GM19438 (cell line): Measurements from ENCODE around the gene FBXL7.

Experiments
- ATAC-seq: cut with Tn5 transposase; IDR thresholded peaks from one replicate; pipeline ENCODE4 v1.9.1; 2021; ENCODE audit warnings: low read depth; ENCODE audit not compliant: unreplicated experiment

The FBXL7 gene

GRCh38 chr5:15694696-15695214 is 194.8 kb downstream of the FBXL7 start:
- no peak for ATAC-seq

DNA sequence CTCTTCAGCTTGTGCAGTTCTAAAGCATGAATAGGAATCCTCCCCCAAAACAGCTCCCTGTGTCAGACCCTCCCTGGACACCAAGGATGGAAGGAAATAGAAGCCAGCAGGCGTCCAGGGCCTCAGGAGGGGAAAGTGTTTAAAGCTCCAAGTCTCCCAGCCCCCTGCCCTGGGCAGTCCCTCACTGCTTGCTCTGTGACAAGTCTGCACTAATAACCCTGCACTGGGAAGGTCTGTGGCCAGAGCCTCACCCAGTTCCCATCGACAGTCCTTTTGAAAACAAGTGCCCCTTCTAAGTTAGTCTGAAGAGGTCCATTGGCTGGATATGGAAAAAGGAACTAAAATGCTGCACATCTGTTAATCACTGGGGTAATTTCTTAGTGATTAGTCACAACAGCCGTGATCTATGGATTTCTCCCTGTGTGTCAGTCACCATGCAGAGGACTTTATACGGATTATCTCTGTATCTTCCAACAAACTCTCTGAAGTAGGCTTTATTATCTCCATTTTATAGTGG is 195.3 kb downstream of the FBXL7 start:
- ATAC-seq: no peak

DNA sequence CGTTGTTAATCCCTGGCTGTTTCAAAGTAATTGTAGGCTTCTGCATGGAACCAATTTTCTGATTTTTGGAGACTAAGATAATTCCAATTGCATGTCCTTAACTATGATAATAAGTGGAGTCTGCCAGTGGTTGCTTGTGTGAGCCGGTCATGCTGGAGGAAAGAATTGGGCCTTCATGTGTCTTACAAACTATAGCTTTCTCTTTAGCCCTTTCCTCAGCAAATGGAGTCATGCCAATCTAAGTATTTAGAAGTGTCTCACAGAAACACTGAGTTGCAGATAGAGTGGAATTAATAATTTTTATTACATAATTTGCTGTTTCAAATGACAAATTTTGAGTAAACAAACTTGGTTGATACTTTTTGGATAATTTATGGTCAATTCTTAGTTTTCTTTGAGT is 200.4 kb downstream of the FBXL7 start:
- no peak for ATAC-seq

DNA sequence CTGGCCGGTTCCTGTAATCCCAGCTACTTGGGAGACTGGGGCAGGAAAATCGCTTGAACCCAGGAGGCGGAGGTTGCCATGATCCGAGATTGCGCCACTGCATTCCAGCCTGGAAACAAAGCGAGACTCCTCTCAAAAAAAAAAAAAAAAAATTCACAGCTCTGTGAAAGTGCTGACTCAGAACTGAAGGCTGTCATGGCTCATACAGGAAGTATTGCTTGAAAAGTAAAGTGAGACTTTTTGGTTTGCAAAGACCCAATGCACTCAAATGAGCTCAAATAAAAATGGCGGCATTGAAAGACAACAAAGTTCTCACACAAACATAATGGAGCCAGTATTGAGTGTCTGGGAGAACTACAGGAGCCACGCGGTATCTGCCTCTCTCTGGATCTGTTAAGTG is 202.1 kb downstream of the FBXL7 start:
- no peak for ATAC-seq

GRCh38 chr5:15703901-15704300 is 203.9 kb downstream of the FBXL7 start:
- ATAC-seq: no peak

DNA sequence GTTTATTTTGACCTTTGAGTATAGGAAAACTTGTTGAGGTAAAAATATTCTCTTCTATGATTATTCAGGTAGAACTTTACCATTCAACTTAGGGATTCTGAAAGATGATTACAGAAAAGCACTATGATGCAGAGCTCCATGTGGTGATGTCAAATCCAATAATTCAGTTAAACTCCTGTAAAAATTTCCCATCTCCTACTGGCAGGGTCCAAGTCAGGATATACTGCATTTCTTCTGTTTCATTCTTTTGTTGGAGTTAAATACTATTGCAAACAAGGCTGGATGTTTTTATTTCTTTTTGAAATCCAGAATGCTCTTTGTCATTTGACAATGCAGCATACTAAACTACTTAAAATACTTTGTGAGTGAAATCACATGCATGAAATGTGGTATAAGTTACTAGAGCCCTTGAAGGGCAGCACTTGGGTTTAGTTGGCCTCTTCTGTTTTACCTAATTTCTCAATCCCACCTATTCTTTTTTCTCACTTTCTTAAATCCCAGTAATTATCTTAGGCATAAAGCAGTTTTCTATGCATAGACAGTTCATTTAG is 204.5 kb downstream of the FBXL7 start:
- ATAC-seq: no peak

DNA sequence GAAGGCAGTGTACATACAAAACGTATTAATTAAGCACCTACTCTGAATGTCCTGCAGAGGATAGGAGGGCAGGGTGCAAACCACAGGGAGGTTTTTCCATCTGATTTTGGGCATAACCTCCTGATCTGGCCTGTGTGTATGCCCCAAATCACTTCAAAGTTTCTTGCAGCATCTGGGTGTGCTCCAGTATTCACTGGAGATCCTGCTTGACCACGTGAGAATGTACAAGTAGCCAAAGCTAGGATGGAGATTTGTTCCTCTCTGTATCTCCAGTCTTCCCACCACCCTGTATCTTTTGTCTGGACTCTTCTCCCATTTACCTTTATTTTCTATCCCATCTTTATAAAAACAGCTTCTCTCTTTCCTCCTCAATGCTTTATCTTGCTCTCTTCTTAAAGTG is 207.7 kb downstream of the FBXL7 start:
- no peak for ATAC-seq

DNA sequence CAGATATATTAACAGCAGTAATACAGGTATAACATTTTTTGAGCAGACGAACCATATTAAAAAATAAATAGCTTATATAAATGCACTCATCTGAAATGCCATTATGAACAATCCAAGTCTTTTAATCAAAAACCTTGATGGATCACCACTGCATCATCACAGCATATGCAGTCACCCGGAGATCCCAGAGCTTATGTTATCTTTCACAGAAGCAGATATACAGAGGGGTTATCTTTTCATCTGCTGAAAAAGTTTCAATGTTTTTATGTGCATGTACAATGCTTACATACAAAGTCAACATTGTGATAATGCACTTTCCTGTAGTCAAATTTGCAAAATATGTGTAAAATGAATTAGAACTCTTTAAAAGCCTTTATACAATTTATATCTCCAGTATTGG is 211.9 kb downstream of the FBXL7 start:
- no peak for ATAC-seq

GRCh38 chr5:15715535-15715934 is 215.6 kb downstream of the FBXL7 start:
- no peak for ATAC-seq

DNA sequence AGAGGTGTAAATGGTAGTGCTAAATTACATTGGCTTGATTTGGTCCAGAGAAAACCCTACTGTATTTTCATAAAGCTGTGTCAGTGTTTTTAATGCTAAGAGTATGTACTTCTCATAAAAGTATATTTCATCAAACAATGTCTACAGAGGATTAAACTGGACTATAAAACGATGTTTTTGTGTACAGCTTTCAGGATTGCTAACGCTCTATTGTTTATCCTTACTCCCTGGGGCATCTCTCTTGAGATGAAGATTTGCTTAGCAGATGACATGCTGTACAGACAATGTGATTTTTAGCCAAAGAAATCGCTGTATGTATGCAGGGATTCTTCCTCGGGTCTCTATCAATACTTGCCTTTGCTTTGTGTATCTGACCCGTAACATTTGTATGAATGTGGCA is 216.0 kb downstream of the FBXL7 start:
- ATAC-seq: no peak

DNA sequence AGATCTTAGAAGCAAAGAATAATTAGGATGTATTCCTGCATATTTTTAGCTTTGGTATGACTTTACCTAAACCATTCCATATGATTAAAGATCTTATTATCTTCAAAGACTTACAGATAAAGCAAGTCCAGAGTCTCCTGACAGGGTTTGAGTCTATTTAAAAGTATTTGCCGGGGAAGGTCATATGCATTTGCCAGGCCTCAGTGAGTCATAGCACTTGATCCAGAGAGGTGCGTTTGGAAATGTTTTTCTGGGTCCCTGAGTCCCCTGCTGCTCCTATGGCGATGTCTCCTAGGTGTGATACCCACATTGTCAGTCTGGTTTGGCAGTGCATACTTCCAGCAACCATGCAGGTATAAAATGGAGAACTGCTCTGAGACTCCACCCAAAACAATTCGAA is 217.0 kb downstream of the FBXL7 start:
- ATAC-seq: no peak

DNA sequence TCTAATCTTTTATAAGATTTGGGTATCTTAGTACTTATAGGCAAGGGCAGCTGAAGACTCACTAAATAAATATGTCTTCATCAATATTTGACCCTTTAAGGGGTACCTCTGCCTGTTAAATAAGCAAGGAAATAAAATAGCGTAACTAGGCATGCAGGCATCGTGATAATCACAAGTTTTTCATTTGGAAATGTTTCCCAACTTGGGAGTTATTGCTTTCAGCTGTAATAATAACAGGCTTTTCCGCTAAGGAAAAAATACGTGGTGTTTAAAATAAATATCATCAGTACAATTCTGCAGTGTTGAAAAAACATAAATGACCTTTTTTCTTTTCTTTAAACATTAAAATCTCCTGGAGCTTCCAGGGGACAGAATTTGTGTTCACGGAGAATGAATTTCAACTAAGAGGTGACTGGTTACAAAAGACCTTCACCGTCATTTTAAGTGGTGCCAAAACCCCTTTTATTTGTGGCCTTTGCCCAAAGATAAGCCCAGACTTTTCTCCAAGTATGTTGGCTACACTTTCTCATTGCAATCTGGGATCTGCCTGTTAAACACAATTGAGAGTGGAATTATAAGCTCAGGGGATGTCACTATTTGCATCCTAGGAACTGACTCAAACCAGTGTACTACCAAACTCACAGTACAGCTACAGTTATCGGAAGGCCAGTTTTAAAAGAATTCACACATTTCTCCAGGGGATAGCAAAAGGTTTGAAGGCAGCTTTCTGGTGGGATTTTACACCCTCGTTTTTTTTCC is 218.6 kb downstream of the FBXL7 start:
- no peak for ATAC-seq

DNA sequence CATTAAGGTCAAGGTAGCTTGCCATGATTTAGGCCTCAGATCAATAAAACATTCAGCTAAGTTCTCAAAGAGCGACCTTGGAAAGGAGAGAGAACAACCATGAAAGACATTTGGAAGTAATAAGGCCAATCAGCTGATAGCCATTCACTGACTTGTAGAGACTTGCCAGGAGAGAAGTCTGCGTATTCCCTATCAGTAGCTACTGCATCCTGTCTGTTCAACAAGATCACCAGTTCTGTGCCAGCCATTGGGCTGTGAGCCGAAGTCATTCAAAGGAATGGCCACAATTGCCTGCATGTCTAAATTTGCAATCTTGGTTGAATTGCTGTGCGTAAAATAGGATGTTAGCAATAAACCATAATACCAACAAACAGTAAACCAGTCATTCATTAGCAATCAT is 219.8 kb downstream of the FBXL7 start:
- ATAC-seq: no peak

DNA sequence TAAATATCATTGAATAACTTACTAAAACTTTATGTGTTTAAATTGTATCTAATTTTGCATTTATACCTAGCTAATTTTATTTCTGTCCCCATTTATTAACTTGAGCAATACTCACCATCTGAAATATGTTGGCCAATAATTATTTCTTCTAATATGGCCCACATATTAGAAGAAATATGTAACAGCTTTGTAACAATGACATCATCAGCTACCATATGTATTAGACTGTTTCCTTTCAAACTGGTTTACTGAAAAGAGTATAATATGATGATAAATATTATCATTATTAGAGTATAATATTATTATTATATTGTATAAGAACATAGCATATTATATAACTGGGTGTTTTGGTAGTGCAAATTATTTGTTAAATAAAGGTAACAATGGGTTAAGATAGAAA is 220.5 kb downstream of the FBXL7 start:
- ATAC-seq: no peak

DNA sequence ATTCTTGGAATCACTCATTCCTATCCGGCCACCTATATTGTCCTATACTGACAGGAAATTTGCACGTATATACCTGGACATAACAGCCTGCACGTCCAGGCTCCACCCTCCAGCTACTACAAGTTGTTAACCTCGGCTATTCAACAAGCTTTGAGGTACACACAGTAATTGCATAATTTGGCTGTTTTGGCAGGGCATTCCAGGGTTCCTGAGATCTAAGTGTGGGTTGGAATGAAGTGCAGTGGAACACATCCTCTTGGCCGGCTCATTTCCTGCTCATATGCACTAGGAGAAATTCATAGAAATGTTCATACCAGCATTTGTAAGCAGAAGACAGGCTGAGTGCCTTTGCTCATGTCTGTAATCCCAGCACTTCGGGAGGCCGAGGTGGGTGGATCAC is 222.3 kb downstream of the FBXL7 start:
- ATAC-seq: no peak

GRCh38 chr5:15727375-15727774 is 227.4 kb downstream of the FBXL7 start:
- no peak for ATAC-seq

- ATAC-seq: no peak
Measured at GRCh38 chr5:15728811-15729210, 228.8 kb downstream of the FBXL7 start.

DNA sequence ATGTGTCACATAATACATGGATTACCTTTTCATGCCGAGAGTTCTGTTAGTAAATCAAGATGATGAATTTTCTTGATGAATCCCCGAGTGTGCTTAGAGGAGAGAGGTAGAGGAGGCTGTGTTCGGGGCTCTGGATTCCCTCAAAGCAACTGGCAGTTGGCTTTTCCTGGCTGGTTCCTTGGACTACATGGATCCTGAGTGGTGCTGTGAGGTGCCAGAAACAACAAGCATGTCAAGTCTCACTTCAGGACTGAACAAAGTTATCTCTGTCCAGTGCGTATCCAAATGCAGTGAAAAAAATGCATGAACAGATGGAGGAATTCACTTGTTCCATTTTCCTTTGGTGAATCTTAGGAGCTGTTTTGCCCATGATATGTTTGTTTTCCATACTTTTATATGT is 231.7 kb downstream of the FBXL7 start:
- no peak for ATAC-seq

DNA sequence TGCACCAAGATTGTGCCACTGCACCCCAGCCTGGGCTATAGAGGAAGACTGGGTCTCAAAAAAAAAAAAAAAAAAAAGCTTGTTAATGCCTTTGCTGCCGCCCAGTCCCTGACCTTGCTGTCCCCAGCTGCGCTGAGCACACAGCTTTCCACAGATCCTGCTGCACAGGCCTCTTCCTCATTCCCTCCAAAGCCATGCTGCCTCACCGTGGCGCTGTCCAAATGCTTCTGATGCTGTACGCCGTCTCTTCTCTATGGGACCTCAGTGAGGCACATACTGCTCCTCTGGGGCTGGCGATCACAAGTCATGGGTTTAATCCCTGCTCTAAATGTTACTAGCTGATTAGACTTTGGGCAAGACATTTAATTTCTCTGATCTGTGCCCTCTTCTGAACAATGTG is 234.1 kb downstream of the FBXL7 start:
- ATAC-seq: no peak

- ATAC-seq: no peak
Measured at GRCh38 chr5:15737036-15737821, 237.2 kb downstream of the FBXL7 start.

DNA sequence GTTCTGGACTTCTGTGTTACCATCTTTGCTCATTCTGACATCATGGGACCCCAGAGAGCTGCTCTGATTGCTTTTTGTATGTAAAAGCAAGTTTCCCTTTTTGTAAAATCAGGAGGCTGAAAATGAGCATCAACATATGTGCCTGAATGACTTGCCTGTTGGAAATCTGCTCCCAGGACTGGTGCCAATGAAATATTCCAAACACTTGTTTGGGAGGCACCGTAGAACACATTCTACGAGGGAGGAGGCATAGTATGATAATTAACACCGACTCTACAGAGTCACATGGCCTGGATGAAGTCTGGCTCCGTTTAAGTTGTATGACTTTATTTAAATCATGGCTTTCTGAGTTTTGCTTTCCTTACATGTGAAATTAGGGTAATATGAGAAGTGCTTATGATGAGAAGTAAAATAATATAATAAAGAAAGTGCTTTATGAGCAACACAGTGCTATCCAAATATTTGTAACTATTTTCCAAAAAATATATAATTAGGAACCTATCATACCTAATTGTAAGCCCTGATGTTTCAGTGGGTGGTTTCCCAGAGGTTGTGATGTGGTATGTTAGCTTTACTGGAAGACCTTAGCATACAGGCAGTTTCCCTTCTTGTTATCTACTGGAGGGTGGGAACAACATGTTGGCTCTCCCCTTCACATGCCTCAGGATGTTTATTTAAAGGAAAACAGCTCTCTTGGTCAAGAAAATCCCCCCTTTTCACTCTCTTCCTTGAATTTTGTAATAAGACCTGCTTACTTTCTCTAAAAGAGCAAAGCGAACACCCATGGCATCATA is 238.1 kb downstream of the FBXL7 start:
- no peak for ATAC-seq
